GM12878 (cell line): Measurements from ENCODE around the gene INPP5D.

Experiments used
- CHD2 ChIP-seq: IDR thresholded peaks from 2 replicates; pipeline ENCODE4 v1.6.1; 2011; ENCODE audit warnings: low read depth, low read length, improper control_type of control experiment, borderline replicate concordance
- DPF2 ChIP-seq: fragments of 450-650 bp; IDR thresholded peaks from 2 replicates; pipeline ENCODE4 v1.6.1; 2017; ENCODE audit warnings: mild to moderate bottlenecking
- HCFC1 ChIP-seq: fragments of 150-350 bp; IDR thresholded peaks from 2 replicates; pipeline ENCODE4 v1.6.1; 2014; ENCODE audit warnings: low read length
- TF ChIP-seq, protein P1 (sequence below), 3 experiments: IDR thresholded peaks in 2 of 3; conservative IDR thresholded peaks in 1 of 3; 2 replicates each; pipeline ENCODE4 v1.5.1; 2011; ENCODE audit warnings: low read depth in 3 of 3, low read length in 3 of 3, mild to moderate bottlenecking in 3 of 3, control low read depth in 2 of 3, moderate library complexity in 2 of 3, inconsistent platforms in 1 of 3, mixed read lengths in 1 of 3; ENCODE audit not compliant: control insufficient read depth in 2 of 3, insufficient read depth in 1 of 3; ENCODE audit errors: extremely low read depth in 1 of 3
- TF ChIP-seq, protein P2 (sequence below): fragments of 450-650 bp; IDR thresholded peaks from 2 replicates; pipeline ENCODE4 v1.6.1; 2017; ENCODE audit warnings: mild to moderate bottlenecking, moderate library complexity
- TF ChIP-seq, protein P3 (sequence below): IDR thresholded peaks from 2 replicates; pipeline ENCODE4 v1.6.1; 2011; ENCODE audit warnings: low read depth, low read length, improper control_type of control experiment, borderline replicate concordance
- TF ChIP-seq, protein P4 (sequence below): fragments of 450-650 bp; IDR thresholded peaks from 2 replicates; pipeline ENCODE4 v1.6.1; 2016; ENCODE audit warnings: mild to moderate bottlenecking, moderate library complexity, borderline replicate concordance
- TF ChIP-seq, protein P5 (sequence below): IDR thresholded peaks from 2 replicates; pipeline ENCODE4 v1.6.1; 2012; ENCODE audit warnings: low read depth, low read length, improper control_type of control experiment

DNA sequence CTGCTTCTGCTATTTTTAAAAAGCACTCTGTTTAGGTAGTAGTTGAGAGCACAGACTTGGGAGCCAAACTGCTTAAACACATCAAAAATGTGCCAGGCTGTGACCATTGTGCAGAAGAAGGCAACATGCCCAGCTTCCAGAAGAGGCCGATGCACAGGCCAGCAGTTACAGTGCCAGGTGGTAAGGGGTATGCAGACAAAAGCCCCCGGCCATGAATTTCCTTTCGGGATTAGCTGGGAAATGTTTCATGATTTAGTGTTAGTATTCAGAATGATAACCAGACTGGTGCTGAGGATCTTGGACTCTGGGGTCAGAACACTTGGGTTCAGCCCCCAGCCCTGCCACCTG is 151.4 kb downstream of the INPP5D start:
- TF ChIP-seq, protein P1, sequence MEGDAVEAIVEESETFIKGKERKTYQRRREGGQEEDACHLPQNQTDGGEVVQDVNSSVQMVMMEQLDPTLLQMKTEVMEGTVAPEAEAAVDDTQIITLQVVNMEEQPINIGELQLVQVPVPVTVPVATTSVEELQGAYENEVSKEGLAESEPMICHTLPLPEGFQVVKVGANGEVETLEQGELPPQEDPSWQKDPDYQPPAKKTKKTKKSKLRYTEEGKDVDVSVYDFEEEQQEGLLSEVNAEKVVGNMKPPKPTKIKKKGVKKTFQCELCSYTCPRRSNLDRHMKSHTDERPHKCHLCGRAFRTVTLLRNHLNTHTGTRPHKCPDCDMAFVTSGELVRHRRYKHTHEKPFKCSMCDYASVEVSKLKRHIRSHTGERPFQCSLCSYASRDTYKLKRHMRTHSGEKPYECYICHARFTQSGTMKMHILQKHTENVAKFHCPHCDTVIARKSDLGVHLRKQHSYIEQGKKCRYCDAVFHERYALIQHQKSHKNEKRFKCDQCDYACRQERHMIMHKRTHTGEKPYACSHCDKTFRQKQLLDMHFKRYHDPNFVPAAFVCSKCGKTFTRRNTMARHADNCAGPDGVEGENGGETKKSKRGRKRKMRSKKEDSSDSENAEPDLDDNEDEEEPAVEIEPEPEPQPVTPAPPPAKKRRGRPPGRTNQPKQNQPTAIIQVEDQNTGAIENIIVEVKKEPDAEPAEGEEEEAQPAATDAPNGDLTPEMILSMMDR (IDR thresholded peaks at IDR 0.05 in 2 of 3, conservative IDR thresholded peaks at IDR 0.05 in 1 of 3; ENCODE audit: control insufficient read depth in 2 of 3, extremely low read depth in 1 of 3, insufficient read depth in 1 of 3, low read depth in 3 of 3, low read length in 3 of 3): no peak
- TF ChIP-seq HCFC1 (no peak), DPF2 (no peak), CHD2 (no peak)
- TF ChIP-seq, protein P2, sequence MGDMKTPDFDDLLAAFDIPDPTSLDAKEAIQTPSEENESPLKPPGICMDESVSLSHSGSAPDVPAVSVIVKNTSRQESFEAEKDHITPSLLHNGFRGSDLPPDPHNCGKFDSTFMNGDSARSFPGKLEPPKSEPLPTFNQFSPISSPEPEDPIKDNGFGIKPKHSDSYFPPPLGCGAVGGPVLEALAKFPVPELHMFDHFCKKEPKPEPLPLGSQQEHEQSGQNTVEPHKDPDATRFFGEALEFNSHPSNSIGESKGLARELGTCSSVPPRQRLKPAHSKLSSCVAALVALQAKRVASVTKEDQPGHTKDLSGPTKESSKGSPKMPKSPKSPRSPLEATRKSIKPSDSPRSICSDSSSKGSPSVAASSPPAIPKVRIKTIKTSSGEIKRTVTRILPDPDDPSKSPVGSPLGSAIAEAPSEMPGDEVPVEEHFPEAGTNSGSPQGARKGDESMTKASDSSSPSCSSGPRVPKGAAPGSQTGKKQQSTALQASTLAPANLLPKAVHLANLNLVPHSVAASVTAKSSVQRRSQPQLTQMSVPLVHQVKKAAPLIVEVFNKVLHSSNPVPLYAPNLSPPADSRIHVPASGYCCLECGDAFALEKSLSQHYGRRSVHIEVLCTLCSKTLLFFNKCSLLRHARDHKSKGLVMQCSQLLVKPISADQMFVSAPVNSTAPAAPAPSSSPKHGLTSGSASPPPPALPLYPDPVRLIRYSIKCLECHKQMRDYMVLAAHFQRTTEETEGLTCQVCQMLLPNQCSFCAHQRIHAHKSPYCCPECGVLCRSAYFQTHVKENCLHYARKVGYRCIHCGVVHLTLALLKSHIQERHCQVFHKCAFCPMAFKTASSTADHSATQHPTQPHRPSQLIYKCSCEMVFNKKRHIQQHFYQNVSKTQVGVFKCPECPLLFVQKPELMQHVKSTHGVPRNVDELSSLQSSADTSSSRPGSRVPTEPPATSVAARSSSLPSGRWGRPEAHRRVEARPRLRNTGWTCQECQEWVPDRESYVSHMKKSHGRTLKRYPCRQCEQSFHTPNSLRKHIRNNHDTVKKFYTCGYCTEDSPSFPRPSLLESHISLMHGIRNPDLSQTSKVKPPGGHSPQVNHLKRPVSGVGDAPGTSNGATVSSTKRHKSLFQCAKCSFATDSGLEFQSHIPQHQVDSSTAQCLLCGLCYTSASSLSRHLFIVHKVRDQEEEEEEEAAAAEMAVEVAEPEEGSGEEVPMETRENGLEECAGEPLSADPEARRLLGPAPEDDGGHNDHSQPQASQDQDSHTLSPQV: no peak
- TF ChIP-seq, protein P3, sequence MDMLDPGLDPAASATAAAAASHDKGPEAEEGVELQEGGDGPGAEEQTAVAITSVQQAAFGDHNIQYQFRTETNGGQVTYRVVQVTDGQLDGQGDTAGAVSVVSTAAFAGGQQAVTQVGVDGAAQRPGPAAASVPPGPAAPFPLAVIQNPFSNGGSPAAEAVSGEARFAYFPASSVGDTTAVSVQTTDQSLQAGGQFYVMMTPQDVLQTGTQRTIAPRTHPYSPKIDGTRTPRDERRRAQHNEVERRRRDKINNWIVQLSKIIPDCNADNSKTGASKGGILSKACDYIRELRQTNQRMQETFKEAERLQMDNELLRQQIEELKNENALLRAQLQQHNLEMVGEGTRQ: no peak
- TF ChIP-seq, protein P4, sequence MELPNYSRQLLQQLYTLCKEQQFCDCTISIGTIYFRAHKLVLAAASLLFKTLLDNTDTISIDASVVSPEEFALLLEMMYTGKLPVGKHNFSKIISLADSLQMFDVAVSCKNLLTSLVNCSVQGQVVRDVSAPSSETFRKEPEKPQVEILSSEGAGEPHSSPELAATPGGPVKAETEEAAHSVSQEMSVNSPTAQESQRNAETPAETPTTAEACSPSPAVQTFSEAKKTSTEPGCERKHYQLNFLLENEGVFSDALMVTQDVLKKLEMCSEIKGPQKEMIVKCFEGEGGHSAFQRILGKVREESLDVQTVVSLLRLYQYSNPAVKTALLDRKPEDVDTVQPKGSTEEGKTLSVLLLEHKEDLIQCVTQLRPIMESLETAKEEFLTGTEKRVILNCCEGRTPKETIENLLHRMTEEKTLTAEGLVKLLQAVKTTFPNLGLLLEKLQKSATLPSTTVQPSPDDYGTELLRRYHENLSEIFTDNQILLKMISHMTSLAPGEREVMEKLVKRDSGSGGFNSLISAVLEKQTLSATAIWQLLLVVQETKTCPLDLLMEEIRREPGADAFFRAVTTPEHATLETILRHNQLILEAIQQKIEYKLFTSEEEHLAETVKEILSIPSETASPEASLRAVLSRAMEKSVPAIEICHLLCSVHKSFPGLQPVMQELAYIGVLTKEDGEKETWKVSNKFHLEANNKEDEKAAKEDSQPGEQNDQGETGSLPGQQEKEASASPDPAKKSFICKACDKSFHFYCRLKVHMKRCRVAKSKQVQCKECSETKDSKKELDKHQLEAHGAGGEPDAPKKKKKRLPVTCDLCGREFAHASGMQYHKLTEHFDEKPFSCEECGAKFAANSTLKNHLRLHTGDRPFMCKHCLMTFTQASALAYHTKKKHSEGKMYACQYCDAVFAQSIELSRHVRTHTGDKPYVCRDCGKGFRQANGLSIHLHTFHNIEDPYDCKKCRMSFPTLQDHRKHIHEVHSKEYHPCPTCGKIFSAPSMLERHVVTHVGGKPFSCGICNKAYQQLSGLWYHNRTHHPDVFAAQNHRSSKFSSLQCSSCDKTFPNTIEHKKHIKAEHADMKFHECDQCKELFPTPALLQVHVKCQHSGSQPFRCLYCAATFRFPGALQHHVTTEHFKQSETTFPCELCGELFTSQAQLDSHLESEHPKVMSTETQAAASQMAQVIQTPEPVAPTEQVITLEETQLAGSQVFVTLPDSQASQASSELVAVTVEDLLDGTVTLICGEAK: no peak
- TF ChIP-seq, protein P5, sequence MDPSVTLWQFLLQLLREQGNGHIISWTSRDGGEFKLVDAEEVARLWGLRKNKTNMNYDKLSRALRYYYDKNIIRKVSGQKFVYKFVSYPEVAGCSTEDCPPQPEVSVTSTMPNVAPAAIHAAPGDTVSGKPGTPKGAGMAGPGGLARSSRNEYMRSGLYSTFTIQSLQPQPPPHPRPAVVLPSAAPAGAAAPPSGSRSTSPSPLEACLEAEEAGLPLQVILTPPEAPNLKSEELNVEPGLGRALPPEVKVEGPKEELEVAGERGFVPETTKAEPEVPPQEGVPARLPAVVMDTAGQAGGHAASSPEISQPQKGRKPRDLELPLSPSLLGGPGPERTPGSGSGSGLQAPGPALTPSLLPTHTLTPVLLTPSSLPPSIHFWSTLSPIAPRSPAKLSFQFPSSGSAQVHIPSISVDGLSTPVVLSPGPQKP: no peak
